HG02981 (cell line): ENCODE results near the gene BICRAL.
"Not testable (repeated sequence)": the region's sequence is repeated elsewhere in the genome, so short reads cannot be mapped to it uniquely, and the experiment has no call there.

ENCODE experiments used
- ATAC-seq: cut with Tn5 transposase; IDR thresholded peaks from one replicate; pipeline ENCODE4 v1.9.1; 2021; ENCODE audit warnings: mild to moderate bottlenecking, moderate library complexity; ENCODE audit not compliant: unreplicated experiment

BICRAL gene

DNA sequence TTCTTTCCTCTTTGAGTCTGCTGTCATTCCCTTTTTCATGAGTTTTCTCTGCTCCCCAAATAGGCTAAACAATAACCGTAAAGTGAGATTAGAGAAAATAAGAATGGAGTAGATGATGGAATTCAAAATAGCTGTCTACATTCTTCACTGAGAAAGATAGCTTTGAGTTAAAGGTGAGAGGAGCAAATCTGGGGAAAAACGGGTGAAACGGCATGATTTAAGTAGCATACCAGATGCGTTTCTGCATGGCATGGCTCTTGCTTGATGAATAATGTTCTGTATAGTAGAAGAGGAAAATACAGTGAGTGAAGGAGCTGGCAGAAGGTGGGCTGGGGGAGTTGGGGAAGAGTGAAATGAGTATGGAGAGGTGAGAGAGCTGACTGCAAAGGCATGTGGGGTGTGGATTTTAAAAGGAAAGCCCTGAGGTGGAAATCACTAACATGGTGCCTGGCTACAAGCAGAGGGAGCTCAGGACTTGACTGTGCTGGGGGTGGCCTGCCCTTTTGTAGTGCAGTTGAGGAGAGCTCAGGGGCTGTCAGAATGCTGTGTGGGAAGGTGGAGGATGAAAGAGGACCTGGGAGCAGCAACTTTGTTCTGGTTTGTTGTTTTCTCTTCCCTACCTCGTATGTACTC lies 8.8 kb downstream of the BICRAL start:
- no peak for ATAC-seq

- ATAC-seq: no peak
Measured at GRCh38 chr6:42791706-42792320, 10.0 kb downstream of the BICRAL start.

DNA sequence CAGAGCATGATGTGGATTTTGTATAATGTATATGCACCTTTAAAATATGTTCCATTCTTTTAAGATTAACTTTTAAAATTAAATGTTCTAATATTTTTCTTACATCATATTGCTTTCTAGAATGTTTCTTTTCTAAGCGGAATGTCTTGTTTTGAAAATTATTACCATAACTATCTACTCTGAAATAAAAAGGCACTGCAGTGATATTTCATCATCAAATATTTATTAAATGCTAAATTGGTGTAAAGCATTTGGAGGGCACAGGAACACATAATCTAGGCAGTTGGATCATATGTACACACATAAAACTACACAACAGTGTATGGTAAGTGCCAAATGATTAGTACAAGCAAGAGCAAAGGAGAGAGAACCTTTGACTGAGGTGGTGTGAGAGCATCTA lies 13.8 kb downstream of the BICRAL start:
- no peak for ATAC-seq

GRCh38 chr6:42796171-42796570 lies 14.3 kb downstream of the BICRAL start:
- no peak for ATAC-seq

DNA sequence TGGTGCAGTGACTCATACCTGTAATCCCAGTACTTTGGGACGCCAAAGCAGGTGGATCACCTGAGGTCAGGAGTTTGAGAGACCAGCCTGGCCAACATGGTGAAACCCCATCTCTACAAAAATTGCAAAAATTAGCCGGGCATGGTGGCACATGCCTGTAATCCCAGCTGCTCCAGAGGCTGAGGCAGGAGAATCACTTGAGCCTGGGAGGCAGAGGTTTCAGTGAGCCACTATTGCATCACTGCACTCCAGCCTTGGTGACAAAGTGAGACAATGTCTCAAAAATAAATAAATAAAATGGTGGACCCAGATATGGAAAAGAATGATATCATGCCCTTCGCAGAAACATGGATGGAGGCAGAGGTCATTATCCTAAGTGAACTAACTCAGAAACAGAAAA lies 15.8 kb downstream of the BICRAL start:
- not testable (repeated sequence) for ATAC-seq

DNA sequence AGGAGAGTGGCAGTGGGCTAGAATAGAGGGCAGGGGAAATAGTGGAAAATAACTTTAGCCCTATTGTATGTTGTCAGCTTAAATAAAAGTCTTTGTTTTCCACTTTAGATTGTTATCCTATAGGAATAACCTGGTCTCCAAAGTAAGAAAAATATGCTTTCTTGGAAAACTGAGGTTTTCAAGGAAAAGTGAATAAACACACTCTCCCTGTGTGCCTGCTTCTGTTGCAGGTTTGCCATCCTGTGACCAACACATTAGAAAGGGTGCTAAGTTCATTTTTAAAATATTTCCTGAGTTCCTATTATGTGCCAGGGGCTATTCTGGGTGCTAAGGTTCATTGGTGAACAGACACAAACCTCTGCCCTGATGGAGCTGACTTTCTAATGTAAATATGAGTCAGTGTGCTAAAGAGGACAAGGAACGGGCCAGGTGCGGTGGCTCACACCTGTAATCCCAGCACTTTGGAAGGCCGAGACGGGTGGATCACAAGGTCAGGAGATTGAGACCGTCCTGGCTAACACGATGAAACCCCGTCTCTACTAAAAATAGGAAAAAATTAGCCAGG lies 23.5 kb downstream of the BICRAL start:
- no peak for ATAC-seq

GRCh38 chr6:42806359-42806758 lies 24.5 kb downstream of the BICRAL start:
- ATAC-seq: not testable (repeated sequence)

GRCh38 chr6:42808492-42809483 lies 26.9 kb downstream of the BICRAL start:
- ATAC-seq: no peak

- ATAC-seq: no peak
Measured at GRCh38 chr6:42813074-42813645, 31.3 kb downstream of the BICRAL start.

GRCh38 chr6:42813906-42814444 lies 32.1 kb downstream of the BICRAL start:
- no peak for ATAC-seq

- ATAC-seq: not testable (repeated sequence)
Measured at GRCh38 chr6:42815726-42816125, 33.9 kb downstream of the BICRAL start.

- no peak for ATAC-seq
Measured at GRCh38 chr6:42817907-42818306, 36.1 kb downstream of the BICRAL start.

DNA sequence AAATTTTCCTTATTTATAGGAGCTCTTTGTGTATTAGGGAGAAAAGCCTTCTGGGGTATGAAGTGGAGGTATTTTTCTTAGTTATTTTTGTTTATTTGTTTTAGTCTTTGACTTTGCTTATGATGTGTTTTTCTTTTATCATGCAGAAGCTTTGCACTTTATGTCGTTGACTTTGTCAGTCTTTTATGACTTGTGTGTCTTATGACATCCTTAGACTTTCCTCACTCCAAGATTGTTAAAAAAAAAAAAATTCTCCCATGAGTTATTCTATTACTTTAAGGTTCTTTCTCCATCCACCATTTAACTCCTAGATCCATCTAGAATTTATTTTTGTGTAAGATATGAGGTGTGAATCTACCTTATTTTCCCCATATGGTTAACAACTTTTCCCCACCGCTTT lies 36.6 kb downstream of the BICRAL start:
- ATAC-seq: no peak

DNA sequence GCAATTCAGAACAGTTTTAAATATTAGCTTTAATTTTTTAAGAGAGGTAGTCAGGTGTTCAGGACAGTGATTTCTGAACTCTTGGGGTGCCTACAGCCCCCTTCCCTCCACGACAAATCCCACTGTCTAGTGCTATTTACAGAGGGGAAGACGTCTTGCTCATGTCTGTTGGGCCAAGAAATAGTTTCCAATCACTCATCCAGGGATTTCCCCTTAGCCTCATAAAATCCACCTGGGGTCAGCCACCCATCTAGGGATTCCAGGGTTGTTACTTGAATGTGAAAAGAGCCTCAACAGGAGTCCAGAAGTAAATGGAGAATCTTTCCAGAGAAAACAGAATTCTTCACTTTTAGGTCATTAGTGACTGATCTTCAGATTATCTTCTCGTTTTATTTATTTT lies 37.0 kb downstream of the BICRAL start:
- no peak for ATAC-seq

- ATAC-seq: no peak
Measured at GRCh38 chr6:42819803-42820511, 38.1 kb downstream of the BICRAL start.

- no peak for ATAC-seq
Measured at GRCh38 chr6:42820512-42821340, 38.9 kb downstream of the BICRAL start.

DNA sequence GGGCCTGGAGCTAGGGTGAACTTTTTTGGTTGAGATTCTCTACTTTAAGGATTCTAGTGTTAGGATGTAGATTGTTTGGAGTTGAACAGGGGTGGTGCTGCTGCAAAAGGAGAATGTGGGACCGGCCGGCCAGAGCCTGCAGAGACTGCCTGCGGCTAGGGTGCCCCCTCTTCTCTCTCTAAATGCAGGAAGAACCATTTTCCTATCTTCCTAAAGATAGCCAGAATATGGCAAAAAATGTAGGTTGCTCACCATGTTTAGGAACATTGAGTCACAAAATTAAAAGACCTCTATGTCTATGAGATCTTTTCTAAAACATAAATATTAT lies 39.5 kb downstream of the BICRAL start:
- no peak for ATAC-seq

DNA sequence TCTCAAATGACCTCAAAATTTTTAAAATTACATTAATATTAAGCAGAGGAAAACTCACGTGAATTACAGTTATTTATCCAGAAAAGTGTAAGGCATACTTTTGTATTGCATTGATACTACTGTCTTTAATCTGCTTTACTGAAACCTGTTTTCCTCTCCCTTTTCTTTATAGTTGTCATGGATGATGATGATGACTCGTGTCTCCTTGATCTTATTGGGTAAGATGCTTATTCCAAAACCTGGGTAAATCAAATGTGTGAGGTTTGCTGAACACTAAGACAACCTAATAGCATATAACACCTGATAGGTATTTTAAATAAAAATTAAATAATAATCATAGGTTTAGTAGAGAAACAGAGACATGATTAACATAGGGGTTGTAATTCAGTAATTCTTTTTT lies 40.0 kb downstream of the BICRAL start:
- ATAC-seq: no peak

DNA sequence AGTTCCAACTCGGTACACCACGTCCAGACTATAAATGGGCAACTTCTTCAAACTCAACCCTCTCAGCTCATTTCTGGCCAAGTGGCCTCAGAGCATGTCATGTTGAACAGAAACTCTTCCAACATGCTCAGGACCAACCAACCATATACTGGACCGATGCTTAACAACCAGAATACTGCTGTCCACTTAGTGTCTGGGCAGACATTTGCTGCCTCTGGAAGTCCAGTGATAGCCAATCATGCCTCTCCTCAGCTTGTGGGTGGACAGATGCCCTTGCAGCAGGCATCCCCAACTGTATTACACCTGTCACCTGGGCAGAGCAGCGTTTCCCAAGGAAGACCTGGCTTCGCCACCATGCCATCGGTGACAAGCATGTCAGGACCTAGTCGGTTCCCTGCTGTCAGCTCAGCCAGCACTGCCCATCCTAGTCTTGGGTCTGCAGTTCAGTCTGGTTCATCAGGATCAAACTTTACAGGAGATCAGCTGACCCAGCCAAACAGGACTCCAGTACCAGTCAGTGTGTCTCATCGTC lies 47.8 kb downstream of the BICRAL start:
- no peak for ATAC-seq
